Measurements from ENCODE around the gene ASF1B. TPM values are rescaled to one million over a fixed set of nuclear protein-coding genes. Genes with fewer than 3 reads are reported as not detected.

ASF1B gene
- total and polyA plus RNA-seq, 8 donors, result 2.6 to 120 (median 7.0) TPM; not detected in 1

GRCh38 chr19:14127176-14127575, 9.2 kb downstream of the ASF1B start:
- Histone ChIP-seq H3K27me3 (no peaks in the 10 kb centered on the region), H3K27ac (peak overlapping the region in 2 of 5 donors; percentile 43 to 59), H3K4me3 (no peak overlapping the region), H3K36me3 (no peaks in the 10 kb centered on the region), H3K9me3 (no peaks in the 10 kb centered on the region), H3K4me1 (peaks cover 0 to 29% (median 2%) of the 10 kb centered on the region in 4 donors)
- intact Hi-C loops (cut with DNase I; ENCODE audit: low total_unique reads), result no loop called here
- DNase-seq, result peak in 1 of 2 donors; percentile 54
- 88 to 92% (median 90%) methylated on average over 8 of the region's 8 CpGs for WGBS, 5 donors
- TF ChIP-seq EP300 (IDR thresholded peaks at IDR 0.05) (no peak), POLR2A (IDR thresholded peaks at IDR 0.05) (no peak), POLR2AphosphoS5 (IDR thresholded peaks at IDR 0.05) (no peak), CTCF (IDR thresholded peaks at IDR 0.05) (no peak)

DNA sequence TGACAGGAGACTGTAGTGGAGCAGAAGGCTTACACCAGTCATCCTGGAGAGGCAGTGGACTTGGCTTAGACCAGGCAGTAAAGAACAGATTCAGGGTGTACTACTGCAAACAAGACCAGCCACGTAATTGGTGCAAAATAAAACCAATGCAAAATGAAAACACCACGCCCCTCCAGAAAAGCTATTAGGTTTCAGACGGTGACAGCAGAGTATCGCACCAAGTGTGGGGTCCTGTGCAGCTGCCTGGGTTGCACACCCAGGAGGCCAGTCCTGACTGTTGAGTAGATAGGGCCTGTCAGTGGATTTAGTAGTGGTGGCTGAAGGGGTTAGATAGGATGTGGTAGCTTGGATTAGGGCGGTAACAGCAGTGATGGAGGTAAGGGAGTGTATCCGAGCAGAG, 13.5 kb downstream of the ASF1B start:
- intact Hi-C loops (cut with DNase I; ENCODE audit: low total_unique reads), result no loop called here
- H3K4me1 ChIP-seq, result peaks cover 17 to 32% (median 20%) of the 10 kb centered on the region in 4 donors
- no peaks in the 10 kb centered on the region for H3K9me3 ChIP-seq
- no peak for TF ChIP-seq POLR2AphosphoS5 (IDR thresholded peaks at IDR 0.05)
- no peak for TF ChIP-seq CTCF (IDR thresholded peaks at IDR 0.05)
- TF ChIP-seq EP300 (IDR thresholded peaks at IDR 0.05), result no peak
- no peak for TF ChIP-seq POLR2A (IDR thresholded peaks at IDR 0.05)
- H3K27ac ChIP-seq, result no peak overlapping the region
- H3K36me3 ChIP-seq, result no peaks in the 10 kb centered on the region
- no peak for DNase-seq
- WGBS, 5 donors, result 90 to 98% (median 95%) methylated on average over 6 of the region's 6 CpGs
- H3K4me3 ChIP-seq, result no peak overlapping the region
- H3K27me3 ChIP-seq, result no peaks in the 10 kb centered on the region

- intact Hi-C loops (cut with DNase I; ENCODE audit: low total_unique reads), result no loop called here
- H3K4me3 ChIP-seq, result no peak overlapping the region
- H3K27me3 ChIP-seq, result no peaks in the 10 kb centered on the region
- H3K27ac ChIP-seq, result peak overlapping the region in 4 of 5 donors; percentile 97 to 99 (median 99)
- H3K4me1 ChIP-seq, result peaks cover 32 to 40% (median 37%) of the 10 kb centered on the region in 4 donors
- 89 to 97% (median 96%) methylated on average over 7 of the region's 7 CpGs for WGBS, 5 donors
- TF ChIP-seq EP300 (IDR thresholded peaks at IDR 0.05) (no peak), POLR2AphosphoS5 (IDR thresholded peaks at IDR 0.05) (no peak), CTCF (IDR thresholded peaks at IDR 0.05) (no peak)
- DNase-seq, result no peak
- H3K36me3 ChIP-seq, result no peaks in the 10 kb centered on the region
- no peaks in the 10 kb centered on the region for H3K9me3 ChIP-seq
These were observed 15.9 kb downstream of the ASF1B start for GRCh38 chr19:14120497-14120780.

DNA sequence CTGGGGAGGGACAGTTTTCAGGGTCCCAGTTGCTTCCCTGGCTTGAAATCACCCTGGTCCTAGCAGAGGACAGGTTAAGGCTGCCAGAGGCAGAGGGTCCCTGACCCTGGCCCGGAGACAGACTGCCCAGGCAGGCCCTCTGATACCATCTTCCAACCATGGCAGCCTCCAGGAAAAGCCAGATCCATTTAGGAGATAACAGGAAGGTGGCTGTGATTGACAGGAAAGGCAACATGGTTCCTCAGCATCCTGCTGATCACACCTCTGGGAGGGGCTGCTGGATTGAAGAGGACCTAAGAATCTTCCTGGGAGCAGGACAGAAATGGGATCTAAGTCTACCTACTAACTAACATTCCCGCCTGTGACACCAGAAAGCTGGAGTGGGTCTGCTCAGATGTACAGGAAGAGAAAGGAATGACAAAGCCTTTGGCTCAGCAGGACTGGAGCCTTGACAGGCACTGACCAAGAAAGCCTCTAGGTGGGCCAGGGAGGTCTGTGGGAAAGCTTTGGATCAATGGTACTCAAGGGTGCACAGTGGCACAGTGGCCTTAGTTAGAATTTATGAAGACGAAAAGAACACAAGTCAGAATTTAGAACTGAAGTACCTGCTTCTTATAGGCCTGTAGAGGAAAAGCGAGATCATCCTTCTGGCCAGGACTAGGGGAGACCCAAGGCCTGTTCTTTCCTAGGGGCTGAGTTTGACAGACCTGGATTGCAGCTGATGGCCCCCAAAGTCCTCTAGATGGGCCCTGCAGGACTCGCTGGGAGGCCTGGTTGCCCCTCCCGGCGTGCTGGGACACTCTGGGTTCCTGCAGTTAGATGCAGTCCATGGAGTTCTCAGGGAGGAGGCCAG, 16.5 kb downstream of the ASF1B start:
- no peak for TF ChIP-seq CTCF (IDR thresholded peaks at IDR 0.05)
- no peak for TF ChIP-seq POLR2AphosphoS5 (IDR thresholded peaks at IDR 0.05)

More for the DNA sequence above, 16.5 kb downstream of the ASF1B start:
- Histone ChIP-seq H3K4me3 (no peak overlapping the region), H3K9me3 (no peaks in the 10 kb centered on the region), H3K27ac (peak overlapping the region; percentile 23 to 99 (median 99)), H3K36me3 (no peaks in the 10 kb centered on the region), H3K27me3 (no peaks in the 10 kb centered on the region), H3K4me1 (peaks cover 35 to 46% (median 42%) of the 10 kb centered on the region in 4 donors)
- no peak for DNase-seq
- intact Hi-C loops (cut with DNase I; ENCODE audit: low total_unique reads), result no loop called here
- 86 to 95% (median 89%) methylated on average over 7 of the region's 7 CpGs for WGBS, 5 donors
